ENCODE measurements around the gene EPG5.
"Not testable (repeated sequence)": the region's sequence is repeated elsewhere in the genome, so short reads cannot be mapped to it uniquely, and the experiment has no call there.

EPG5 gene

DNA sequence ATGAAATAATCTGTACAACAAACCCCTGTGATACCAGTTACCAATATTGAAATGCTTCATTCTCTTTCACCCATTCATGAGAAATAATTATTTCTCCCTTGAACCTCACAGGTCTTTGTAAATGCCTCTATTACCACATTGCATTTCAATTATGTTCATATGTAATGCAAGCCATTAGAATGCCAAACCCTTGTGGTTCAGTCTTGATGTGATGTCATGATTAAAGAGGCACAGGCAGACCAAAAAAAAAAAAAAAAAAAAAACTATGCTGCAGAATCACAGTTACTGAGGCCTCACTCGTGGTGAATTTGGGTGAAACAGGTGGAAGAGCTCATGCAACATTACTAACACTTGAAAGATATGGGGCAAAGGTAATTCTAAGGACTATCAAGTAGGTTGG is 9.4 kb upstream of the EPG5 start:
- DNase-seq (ENCODE audit: low read depth in 2 of 2): no peak

- DNase-seq (ENCODE audit: low read depth in 2 of 2): peak; percentile 42 to 67
These were observed 7.0 kb upstream of the EPG5 start for GRCh38 chr18:45974088-45974536.

- not testable (repeated sequence) for DNase-seq (ENCODE audit: low read depth in 2 of 2)
These were observed 2.2 kb downstream of the EPG5 start for GRCh38 chr18:45964913-45965312.

- no peak for DNase-seq (ENCODE audit: low read depth in 2 of 2)
These were observed 4.3 kb downstream of the EPG5 start for GRCh38 chr18:45962866-45963265.

DNA sequence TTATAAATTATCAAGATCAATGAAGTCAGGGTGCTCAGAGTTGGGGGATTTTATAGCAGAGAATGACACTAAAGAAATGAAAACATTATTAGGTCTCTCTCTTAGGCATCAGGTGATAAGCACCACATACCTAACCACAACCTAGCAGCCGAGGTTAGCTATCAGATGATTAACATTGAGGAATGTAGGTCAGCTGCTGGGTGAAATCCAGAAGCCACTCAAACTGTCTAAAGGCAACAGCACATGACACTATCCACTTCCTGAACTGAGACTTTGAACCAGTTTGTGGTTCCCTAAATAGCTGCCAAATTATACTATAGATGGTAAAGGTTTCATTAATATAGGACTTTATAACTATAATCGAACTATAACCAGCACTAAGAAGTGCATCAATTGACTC is 4.7 kb downstream of the EPG5 start:
- DNase-seq (ENCODE audit: low read depth in 2 of 2): peak in 1 of 2 donors; percentile 35

DNA sequence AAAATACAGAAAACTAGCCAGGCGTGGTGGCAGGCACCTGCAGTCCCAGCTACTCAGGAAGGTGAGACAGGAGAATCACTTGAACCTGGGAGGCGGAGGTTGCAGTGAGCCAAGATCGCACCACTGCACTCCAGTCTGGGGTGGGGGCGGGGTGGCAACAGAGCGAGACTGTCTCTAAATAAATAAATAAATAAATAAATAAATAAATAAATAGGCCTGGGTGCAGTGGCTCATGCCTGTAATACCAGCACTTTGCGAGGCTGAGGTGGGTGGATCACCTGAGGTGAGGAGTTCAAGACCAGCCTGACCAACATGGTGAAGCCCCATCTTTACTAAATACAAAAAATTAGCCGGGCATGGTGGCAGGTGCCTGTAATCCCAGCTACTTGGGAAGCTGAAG is 7.6 kb downstream of the EPG5 start:
- DNase-seq (ENCODE audit: low read depth in 2 of 2): not testable (repeated sequence)

GRCh38 chr18:45958730-45959129 is 8.4 kb downstream of the EPG5 start:
- no peak for DNase-seq (ENCODE audit: low read depth in 2 of 2)

GRCh38 chr18:45958027-45958426 is 9.1 kb downstream of the EPG5 start:
- no peak for DNase-seq (ENCODE audit: low read depth in 2 of 2)

DNA sequence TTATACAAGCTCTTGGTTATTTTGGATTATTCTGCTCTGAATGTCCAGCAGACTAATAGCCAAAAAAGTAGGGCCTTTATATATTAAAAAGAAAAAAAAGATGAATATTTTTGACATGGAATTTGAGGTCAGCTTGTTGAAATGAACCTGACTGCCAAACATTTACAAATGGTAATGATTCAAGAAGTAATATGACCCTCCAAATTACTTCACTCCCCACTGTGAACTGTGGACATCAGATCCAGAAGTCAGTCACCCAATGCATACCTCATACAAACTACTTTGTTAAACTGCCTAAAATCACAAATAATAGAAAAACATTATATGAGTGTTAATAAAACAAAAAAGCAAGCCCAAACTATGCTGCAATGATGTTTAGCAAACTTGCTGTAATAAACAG is 10.0 kb downstream of the EPG5 start:
- DNase-seq (ENCODE audit: low read depth in 2 of 2): no peak

GRCh38 chr18:45954070-45954934 is 12.8 kb downstream of the EPG5 start:
- no peak for DNase-seq (ENCODE audit: low read depth in 2 of 2)

DNA sequence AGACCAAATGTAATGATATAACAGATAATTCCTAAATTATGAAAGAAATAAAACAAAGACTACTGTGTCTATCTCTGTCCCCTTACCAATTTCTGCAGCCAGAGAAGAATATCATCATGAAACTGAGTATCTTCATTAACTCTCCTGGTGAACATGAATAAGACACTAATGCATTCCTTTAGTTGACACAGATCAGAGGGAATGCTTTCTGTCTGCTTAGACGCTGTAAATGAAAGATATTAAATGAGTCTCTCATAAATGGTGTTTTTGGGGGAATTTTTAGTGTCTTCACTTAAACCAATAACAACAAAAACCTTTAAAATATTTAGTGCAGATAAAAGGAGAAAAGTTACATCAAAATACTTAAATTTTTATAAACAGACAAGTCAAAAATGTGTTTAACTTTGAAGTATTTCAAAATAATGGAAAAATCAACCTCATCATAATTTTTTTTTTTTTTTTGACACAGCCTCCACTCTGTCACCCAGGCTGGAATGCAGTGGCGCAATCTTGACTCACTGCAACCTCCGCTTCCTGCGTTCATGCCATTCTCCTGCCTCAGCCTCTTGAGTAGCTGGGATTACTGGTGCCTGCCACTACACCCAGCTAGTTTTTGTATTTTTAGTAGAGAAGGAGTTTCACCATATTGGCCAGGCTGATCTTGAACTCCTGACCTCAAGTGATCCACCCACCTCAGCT is 16.0 kb downstream of the EPG5 start:
- no peak for DNase-seq (ENCODE audit: low read depth in 2 of 2)

GRCh38 chr18:45945669-45946068 is 21.5 kb downstream of the EPG5 start:
- no peak for DNase-seq (ENCODE audit: low read depth in 2 of 2)

DNA sequence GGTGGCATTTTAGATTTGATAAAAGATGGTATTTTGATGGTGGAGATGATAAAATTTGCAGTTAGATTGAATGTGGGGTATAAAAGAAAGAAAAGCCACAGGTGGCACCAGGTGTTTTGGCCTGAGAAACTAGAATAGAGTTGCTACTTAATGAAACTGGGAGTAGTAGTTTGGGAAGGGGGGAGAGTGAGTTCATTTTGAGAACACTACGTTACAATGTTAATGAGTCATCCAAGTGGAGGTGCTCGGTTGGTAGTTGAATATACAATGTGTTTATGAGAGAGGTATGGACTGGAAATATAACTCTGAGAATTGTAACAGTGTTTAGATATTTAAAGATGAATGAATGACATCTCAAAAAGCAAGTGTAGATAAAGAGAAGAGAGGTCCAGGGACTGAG is 26.4 kb downstream of the EPG5 start:
- DNase-seq (ENCODE audit: low read depth in 2 of 2): no peak

- DNase-seq (ENCODE audit: low read depth in 2 of 2): no peak
These were observed 27.9 kb downstream of the EPG5 start for GRCh38 chr18:45939236-45939635.

GRCh38 chr18:45938488-45938935 is 28.6 kb downstream of the EPG5 start:
- no peak for DNase-seq (ENCODE audit: low read depth in 2 of 2)

- DNase-seq (ENCODE audit: low read depth in 2 of 2): no peak
These were observed 31.4 kb downstream of the EPG5 start for GRCh38 chr18:45935591-45936335.

DNA sequence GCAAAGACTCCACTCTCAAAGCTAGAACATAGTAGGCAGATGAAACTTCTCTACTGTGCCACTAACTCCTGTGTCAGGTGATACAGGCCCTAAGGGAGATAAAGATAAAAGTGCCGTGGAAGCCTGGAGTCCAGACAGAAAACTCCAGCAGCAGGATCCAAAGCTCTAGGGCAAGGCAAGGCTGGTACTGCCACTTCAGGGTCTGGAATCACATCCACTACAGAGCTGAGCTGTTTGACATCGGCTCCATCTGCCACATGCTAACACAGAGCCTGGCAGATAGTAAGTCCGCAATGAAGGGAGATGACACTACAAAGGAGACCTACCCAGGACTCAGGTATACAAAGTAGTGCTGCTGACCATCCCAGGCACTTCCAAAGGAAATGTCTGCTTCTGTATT is 34.4 kb downstream of the EPG5 start:
- DNase-seq (ENCODE audit: low read depth in 2 of 2): no peak

DNA sequence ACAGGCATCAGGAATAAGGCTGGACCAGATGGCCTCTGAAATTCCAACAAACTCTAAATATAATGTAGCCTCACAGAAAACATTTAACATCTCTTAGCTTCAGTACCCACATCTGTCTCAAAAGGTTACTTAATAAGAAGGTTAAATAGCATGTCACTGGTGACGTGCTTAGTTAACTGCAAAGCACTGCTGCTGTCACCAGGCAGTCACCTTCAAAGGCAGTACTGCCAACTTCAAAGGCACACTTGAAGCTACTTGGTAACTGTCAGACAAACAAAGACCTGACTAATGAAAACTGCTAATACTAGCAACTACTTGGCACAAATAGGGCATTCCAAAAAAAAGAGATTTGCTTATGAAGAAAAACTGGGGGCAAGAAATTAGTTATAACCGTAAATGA is 36.2 kb downstream of the EPG5 start:
- DNase-seq (ENCODE audit: low read depth in 2 of 2): no peak

DNA sequence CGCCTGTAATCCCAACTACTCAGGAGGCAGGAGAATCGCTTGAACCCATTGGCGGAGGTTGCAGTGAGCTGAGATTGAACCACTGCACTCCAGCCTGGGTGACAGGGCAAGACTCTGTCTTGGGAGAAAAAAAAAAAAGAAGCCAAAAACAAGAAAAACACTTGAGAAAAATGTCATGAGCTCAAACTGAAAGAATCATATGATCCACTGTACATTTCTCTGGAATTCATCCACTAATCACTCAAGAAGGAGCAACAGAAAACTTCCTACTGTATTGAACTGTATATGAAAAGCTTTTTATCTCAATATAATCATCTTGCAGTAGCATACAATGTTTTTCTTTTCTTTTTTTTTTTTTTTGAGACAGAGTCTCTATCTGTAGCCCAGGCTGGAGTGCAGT is 40.4 kb downstream of the EPG5 start:
- DNase-seq (ENCODE audit: low read depth in 2 of 2): no peak

DNA sequence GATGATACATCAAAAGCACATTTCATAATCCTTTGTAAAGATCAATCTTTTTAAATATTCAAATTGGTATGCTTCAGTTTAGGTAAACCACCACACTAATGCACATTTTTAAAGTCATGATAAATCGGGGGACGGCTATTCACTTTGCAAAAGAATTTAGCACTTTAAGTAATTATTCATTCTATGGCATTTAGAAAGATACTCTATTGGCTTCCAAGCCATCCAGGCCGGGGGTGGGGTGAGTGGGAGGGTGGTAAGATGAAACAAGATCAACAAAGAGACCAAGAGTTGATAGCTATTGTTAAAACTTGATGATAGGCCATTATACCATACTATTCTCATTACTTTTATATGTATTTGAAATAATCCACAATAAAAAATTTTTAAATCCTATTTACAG is 41.0 kb downstream of the EPG5 start:
- no peak for DNase-seq (ENCODE audit: low read depth in 2 of 2)

GRCh38 chr18:45923138-45923537 is 44.0 kb downstream of the EPG5 start:
- DNase-seq (ENCODE audit: low read depth in 2 of 2): no peak

DNA sequence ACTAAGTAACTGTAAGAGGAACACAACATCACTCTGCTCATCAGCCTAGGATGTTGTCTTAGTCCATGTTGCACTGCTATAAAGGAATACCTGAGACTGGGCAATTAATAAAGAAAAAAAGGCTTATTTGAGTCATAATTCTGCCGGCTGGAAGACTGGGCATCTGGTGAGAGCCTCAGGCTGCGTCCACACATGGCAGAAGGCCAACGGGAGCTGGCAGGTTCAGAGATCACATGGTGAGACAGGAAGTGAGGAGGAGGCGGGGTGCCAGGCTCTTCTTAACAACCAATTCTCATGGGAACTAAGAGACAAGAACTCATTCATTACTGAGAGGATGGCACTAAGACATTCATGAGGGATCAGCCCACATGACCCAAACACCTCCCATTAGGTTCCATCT is 46.8 kb downstream of the EPG5 start:
- no peak for DNase-seq (ENCODE audit: low read depth in 2 of 2)

All from stimulated activated CD8-positive, alpha-beta memory T cell treated with anti-CD3 and anti-CD28 coated beads, Interleukin-7, amount 100 ng/mL, for 4 hours (primary cell).